WERI-Rb-1 (cell line): ENCODE measurements around the gene SGSM1.

Experiments
- DNase-seq: peaks from one replicate; pipeline ENCODE4 v3.0.0-alpha.2; 2020
- H3K27ac ChIP-seq: fragments of 250-450 bp; sonication (Bioruptor Pico); 2 replicates; pipeline ENCODE4 v1.5.1; 2020; ENCODE audit warnings: mild to moderate bottlenecking, moderate library complexity
- H3K27me3 ChIP-seq: fragments of 250-450 bp; sonication (Bioruptor Pico); 2 replicates; pipeline ENCODE4 v1.5.1; 2021; ENCODE audit warnings: mild to moderate bottlenecking, low read depth, moderate library complexity; ENCODE audit not compliant: insufficient read depth, severe bottlenecking
- H3K36me3 ChIP-seq: fragments of 250-450 bp; sonication (Bioruptor Pico); 2 replicates; pipeline ENCODE4 v1.5.1; 2020; ENCODE audit warnings: mild to moderate bottlenecking, moderate library complexity
- H3K4me3 ChIP-seq: 2 replicates; pipeline ENCODE4 v1.5.1; 2011; ENCODE audit warnings: low read depth, mild to moderate bottlenecking, control low read depth, low read length
- H3K9me3 ChIP-seq: fragments of 250-450 bp; sonication (Bioruptor Pico); 2 replicates; pipeline ENCODE4 v1.5.1; 2021; ENCODE audit warnings: mild to moderate bottlenecking, moderate library complexity; ENCODE audit not compliant: severe bottlenecking
- TF ChIP-seq, protein P1 (sequence below): IDR thresholded peaks from 2 replicates; pipeline ENCODE4 v1.5.1; 2011; ENCODE audit warnings: low read depth, mild to moderate bottlenecking, control low read depth, inconsistent platforms, low read length

SGSM1 gene

DNA sequence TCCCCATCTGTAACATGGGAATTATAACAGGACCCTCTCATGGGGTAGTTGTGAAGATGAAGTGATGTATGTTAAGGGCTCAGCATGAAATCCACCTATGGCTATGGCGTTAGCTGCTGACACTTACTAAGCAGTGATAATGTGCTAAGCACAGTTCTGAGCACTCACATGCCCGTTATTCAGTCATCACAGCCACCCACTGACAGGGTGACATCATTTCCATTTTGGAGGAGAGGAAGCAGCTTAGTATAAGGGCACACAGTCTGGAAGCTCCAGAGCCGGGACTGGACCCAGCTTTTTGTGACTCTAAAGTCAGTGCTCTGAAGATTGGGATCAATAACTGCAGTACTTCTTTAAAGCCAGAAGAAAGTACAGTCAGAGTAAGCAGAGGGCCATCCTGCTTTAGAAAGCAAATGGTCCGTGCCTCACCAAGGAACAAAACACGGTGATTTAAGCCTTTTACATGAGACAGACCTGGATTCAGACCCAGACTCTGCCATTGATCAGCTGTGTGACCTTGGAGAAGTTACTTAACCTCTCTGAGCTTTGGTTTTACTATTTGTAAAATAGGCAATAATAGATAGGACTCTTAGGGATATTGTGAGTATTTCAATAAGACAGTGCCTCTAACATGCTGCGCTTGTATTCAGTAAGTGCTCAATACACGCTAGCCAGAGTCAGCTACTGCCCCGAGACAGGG, 61.5 kb downstream of the SGSM1 start:
- Histone ChIP-seq H3K9me3 (peaks cover 4% of the 10 kb centered on the region), H3K36me3 (no peaks in the 10 kb centered on the region), H3K27ac (no peak overlapping the region), H3K27me3 (no peaks in the 10 kb centered on the region), H3K4me3 (no peak overlapping the region)
- TF ChIP-seq, protein P1, sequence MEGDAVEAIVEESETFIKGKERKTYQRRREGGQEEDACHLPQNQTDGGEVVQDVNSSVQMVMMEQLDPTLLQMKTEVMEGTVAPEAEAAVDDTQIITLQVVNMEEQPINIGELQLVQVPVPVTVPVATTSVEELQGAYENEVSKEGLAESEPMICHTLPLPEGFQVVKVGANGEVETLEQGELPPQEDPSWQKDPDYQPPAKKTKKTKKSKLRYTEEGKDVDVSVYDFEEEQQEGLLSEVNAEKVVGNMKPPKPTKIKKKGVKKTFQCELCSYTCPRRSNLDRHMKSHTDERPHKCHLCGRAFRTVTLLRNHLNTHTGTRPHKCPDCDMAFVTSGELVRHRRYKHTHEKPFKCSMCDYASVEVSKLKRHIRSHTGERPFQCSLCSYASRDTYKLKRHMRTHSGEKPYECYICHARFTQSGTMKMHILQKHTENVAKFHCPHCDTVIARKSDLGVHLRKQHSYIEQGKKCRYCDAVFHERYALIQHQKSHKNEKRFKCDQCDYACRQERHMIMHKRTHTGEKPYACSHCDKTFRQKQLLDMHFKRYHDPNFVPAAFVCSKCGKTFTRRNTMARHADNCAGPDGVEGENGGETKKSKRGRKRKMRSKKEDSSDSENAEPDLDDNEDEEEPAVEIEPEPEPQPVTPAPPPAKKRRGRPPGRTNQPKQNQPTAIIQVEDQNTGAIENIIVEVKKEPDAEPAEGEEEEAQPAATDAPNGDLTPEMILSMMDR: no peak
- DNase-seq: no peak

DNA sequence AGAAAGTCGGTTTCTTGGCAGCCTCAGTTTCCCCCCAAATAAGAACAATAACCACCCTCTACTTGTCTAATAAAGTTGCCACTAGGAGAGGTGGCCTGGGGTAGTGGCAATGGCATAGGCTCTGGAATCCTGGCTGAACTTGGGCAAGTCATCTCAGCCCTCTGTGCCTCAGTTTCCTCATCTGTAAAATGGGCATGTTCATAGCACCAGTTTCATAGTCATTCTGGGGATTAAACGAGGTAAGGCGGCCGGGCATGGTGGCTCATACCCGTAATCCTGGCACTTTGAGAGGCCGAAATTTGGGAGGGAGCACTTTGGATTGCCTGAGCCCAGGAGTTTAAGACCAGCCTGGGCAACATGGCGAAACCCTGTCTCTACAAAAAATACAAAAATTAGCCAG, 63.0 kb downstream of the SGSM1 start:
- no peak overlapping the region for H3K27ac ChIP-seq
- no peak for DNase-seq
- no peaks in the 10 kb centered on the region for H3K27me3 ChIP-seq
- no peak overlapping the region for H3K4me3 ChIP-seq
- TF ChIP-seq, protein P1: no peak
- no peaks in the 10 kb centered on the region for H3K36me3 ChIP-seq
- peaks cover 2% of the 10 kb centered on the region for H3K9me3 ChIP-seq

GRCh38 chr22:24871611-24872205, 65.7 kb downstream of the SGSM1 start:
- Histone ChIP-seq H3K27ac (no peak overlapping the region), H3K9me3 (peaks cover under 1% of the 10 kb centered on the region), H3K36me3 (no peaks in the 10 kb centered on the region), H3K27me3 (no peaks in the 10 kb centered on the region), H3K4me3 (no peak overlapping the region)
- TF ChIP-seq, protein P1: no peak
- DNase-seq: no peak

DNA sequence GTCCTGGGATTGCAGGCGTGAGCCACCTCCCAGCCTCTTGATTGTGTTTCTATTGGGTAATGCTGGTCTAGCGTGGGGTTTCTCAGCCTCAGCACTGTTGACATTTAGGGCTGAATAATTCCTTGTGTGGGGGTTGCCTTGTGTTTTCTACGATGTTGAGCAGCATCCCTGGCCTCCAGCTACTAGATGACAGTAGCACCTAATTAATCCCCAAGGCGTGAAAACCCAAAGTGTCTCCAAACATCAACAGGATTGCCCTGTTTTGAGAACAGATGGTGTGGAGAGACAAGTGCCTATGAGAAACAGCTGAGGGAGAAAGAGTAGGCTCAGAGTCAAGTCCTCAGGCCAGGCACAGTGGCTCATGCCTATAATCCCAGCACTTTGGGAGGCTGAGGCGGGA, 67.2 kb downstream of the SGSM1 start:
- TF ChIP-seq, protein P1: no peak
- Histone ChIP-seq H3K27me3 (no peaks in the 10 kb centered on the region), H3K27ac (no peak overlapping the region), H3K36me3 (no peaks in the 10 kb centered on the region), H3K4me3 (no peak overlapping the region), H3K9me3 (peaks cover 5% of the 10 kb centered on the region)
- peak; percentile 24 for DNase-seq

DNA sequence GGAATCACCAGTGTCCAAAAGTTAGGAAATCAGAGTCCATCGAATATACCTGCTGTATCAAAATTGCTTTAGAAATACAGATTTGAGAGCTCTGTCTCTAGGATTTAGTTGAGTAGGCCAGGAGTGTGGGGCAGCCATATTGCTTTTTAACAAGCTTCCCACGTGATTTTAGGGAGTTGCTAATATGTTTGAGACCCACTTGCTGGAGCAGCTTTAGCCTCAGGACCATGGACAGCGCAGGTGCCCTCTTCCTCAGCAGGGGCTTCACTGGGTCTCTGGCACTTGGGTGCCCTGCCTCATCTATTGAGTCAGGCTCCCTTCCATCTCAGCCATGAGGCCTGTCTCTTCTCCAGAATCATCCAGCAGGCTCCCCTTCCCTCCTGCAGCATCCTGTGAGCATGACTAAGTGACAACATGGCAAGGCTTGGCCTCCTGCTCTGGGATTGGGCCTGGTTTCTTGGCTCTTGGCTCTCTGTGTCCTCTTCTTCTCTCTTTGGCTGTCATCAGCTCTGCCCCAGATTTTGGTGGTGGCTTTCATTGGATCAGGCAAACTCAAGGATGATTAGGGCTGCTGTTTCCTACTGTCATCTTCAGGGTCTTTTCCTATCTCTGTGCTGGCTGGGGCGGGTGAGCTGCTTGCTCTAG, 70.0 kb downstream of the SGSM1 start:
- H3K36me3 ChIP-seq: no peaks in the 10 kb centered on the region
- no peak for DNase-seq
- H3K9me3 ChIP-seq: peaks cover 5% of the 10 kb centered on the region
- TF ChIP-seq, protein P1: no peak
- no peak overlapping the region for H3K27ac ChIP-seq
- no peak overlapping the region for H3K4me3 ChIP-seq
- H3K27me3 ChIP-seq: no peaks in the 10 kb centered on the region
